HepG2 (cell line): ENCODE results near the gene TTC31. TPM values are rescaled to one million over a fixed set of nuclear protein-coding genes. Genes with fewer than 3 reads are reported as not detected.
A peak's percentile ranks its signal among the peaks of the same experiment; 100 is the strongest.

Experiments
- FIP1L1 ChIP-seq: fragments of 200-400 bp; formaldehyde crosslinking; IDR thresholded peaks from 2 replicates; pipeline ENCODE4 v1.6.1; 2018; ENCODE audit warnings: low read depth, mild to moderate bottlenecking, low read length, moderate library complexity, borderline replicate concordance; ENCODE audit not compliant: insufficient read depth
- GATA4 ChIP-seq: sonication (generic); IDR thresholded peaks from 2 replicates; pipeline ENCODE4 v1.6.1; 2016; ENCODE audit warnings: antibody characterized with exemption, low read depth, borderline replicate concordance
- GZF1 ChIP-seq: sonication (generic); formaldehyde crosslinking; IDR thresholded peaks from 2 replicates; pipeline ENCODE4 v1.5.1; 2020; ENCODE audit warnings: mild to moderate bottlenecking, missing genetic modification reagents
- SIN3B ChIP-seq: fragments of 150-350 bp; IDR thresholded peaks from 2 replicates; pipeline ENCODE4 v1.6.1; 2014; ENCODE audit warnings: low read length
- TAF15 ChIP-seq: fragments of 200-400 bp; formaldehyde crosslinking; IDR thresholded peaks from one replicate; pipeline ENCODE4 v1.6.1; 2018; ENCODE audit warnings: mild to moderate bottlenecking, low read depth, low read length; ENCODE audit not compliant: poor library complexity, severe bottlenecking
- XRCC5 ChIP-seq: fragments of 200-400 bp; formaldehyde crosslinking; optimal IDR thresholded peaks from 2 replicates; pipeline ENCODE3; 2017; ENCODE audit warnings: mild to moderate bottlenecking, low read length
- ZNF101 ChIP-seq: sonication (generic); formaldehyde crosslinking; IDR thresholded peaks from 2 replicates; pipeline ENCODE4 v1.4.0; 2020; ENCODE audit warnings: mild to moderate bottlenecking, low read depth, missing genetic modification reagents, borderline replicate concordance
- ZNF75D ChIP-seq: sonication (generic); formaldehyde crosslinking; IDR thresholded peaks from 2 replicates; pipeline ENCODE4 v1.8.1; 2023; ENCODE audit warnings: missing genetic modification reagents, mild to moderate bottlenecking, borderline replicate concordance
- ZNF773 ChIP-seq: sonication (generic); formaldehyde crosslinking; IDR thresholded peaks from 2 replicates; pipeline ENCODE4 v1.4.0; 2020; ENCODE audit warnings: missing genetic modification reagents, borderline replicate concordance
- polyA plus RNA-seq, 8 experiments: library from polyadenylated mRNA; depleted of rRNA in 3 of 8; stranded (reverse) in 7 of 8; unstranded in 1 of 8; fragments of >200 nt; fragmentation: Illumina TruSeq in 4 of 8; extraction: Trizol in 4 of 8; gene quantifications; 2 replicates each; pipeline versions ENCODE4 v1.2.1 to v1.2.3, GENCODE V29; 2011 to 2016; ENCODE audit warnings: low read depth in 4 of 8, missing spikeins in 1 of 8, mixed read lengths in 1 of 8; ENCODE audit not compliant: insufficient read depth in 1 of 8
- total RNA-seq, 5 experiments: library from RNA; depleted of rRNA; stranded (reverse); fragments of >200 nt; fragmentation: Illumina TruSeq; extraction: Trizol; gene quantifications; 2 replicates each; pipeline ENCODE4 v1.2.3, GENCODE V29; 2016; ENCODE audit warnings: low read depth in 1 of 5
- TF ChIP-seq, protein P1 (sequence below): sonication (generic); formaldehyde crosslinking; IDR thresholded peaks from 2 replicates; pipeline ENCODE4 v1.4.0; 2020; ENCODE audit warnings: missing genetic modification reagents, borderline replicate concordance
- TF ChIP-seq, protein P2 (sequence below): IDR thresholded peaks from 2 replicates; pipeline ENCODE4 v1.6.1; 2016; ENCODE audit warnings: mild to moderate bottlenecking, missing biosample characterization, missing genetic modification reagents
- TF ChIP-seq, protein P3 (sequence below): sonication (generic); formaldehyde crosslinking; conservative IDR thresholded peaks from 2 replicates; pipeline ENCODE4 v1.8.0; 2022; ENCODE audit warnings: low read depth, missing genetic modification reagents
- TF ChIP-seq, protein P4 (sequence below): sonication (generic); formaldehyde crosslinking; IDR thresholded peaks from 2 replicates; pipeline ENCODE4 v1.4.0; 2020; ENCODE audit warnings: missing genetic modification reagents
- TF ChIP-seq, protein P5 (sequence below): sonication (generic); formaldehyde crosslinking; IDR thresholded peaks from 2 replicates; pipeline ENCODE4 v1.5.0; 2020; ENCODE audit warnings: missing genetic modification reagents

TTC31 gene
- total and polyA plus RNA-seq, 2 of the 13 experiments (the other 11 are each of a cell fraction or from before 2014, with no cell fraction given) = 28.3 to 39.5 TPM

DNA sequence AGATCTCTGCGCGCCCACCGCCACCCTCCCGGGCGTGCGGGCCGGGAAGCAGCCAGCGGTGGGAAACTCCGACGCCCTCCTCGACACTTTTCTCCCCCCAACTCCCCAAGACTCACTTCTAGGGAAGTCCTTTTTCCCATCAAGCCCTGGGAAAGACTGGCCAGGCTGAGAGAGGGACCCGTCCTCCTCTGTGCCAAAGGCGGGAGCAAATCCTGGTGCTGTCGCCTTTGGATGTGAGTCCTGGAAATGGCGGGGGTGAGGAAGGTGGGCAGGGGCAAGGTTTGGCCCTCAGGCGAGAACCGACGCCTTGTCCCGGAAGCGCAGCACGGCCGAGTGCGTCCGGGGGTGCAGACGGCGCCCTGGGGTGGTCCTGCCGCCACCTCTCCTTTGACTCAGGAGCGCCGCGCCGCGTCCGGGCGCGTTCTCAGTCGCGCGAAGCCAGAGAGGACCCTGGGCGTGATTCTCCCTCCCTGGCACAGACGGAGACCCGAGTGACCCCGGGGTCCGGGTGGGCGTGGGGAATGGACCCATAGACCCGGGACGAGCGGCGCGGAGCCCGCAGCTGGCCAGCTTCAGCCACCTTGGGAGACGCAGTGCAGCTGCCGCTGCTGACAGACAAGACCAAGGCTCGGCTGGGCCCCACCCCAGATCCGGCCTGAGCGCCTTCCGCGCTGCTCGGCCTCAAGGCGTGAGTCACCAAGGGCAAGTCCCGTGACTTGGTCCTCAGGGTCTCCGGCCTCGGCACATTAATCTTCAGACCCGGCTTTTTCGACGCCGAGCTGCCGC lies 20.0 kb downstream of the TTC31 start (continued):
- TF ChIP-seq, protein P1, sequence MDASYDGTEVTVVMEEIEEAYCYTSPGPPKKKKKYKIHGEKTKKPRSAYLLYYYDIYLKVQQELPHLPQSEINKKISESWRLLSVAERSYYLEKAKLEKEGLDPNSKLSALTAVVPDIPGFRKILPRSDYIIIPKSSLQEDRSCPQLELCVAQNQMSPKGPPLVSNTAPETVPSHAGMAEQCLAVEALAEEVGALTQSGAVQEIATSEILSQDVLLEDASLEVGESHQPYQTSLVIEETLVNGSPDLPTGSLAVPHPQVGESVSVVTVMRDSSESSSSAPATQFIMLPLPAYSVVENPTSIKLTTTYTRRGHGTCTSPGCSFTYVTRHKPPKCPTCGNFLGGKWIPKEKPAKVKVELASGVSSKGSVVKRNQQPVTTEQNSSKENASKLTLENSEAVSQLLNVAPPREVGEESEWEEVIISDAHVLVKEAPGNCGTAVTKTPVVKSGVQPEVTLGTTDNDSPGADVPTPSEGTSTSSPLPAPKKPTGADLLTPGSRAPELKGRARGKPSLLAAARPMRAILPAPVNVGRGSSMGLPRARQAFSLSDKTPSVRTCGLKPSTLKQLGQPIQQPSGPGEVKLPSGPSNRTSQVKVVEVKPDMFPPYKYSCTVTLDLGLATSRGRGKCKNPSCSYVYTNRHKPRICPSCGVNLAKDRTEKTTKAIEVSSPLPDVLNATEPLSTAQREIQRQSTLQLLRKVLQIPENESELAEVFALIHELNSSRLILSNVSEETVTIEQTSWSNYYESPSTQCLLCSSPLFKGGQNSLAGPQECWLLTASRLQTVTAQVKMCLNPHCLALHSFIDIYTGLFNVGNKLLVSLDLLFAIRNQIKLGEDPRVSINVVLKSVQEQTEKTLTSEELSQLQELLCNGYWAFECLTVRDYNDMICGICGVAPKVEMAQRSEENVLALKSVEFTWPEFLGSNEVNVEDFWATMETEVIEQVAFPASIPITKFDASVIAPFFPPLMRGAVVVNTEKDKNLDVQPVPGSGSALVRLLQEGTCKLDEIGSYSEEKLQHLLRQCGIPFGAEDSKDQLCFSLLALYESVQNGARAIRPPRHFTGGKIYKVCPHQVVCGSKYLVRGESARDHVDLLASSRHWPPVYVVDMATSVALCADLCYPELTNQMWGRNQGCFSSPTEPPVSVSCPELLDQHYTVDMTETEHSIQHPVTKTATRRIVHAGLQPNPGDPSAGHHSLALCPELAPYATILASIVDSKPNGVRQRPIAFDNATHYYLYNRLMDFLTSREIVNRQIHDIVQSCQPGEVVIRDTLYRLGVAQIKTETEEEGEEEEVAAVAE (CRISPR knock-in tag) = no peak
- TF ChIP-seq SIN3B (no peak), ZNF101 (CRISPR knock-in tag) (0 out of 2 replicates have a peak, but pooled peaks have one; percentile 17), GZF1 (CRISPR knock-in tag) (no peak; the same call in 1 of the 2 replicates), FIP1L1 (no peak; the same call in 1 of the 2 replicates), ZNF75D (CRISPR knock-in tag) (no peak), ZNF773 (CRISPR knock-in tag) (peak; percentile 50; the same call in 1 of the 2 replicates), GATA4 (no peak), TAF15 (peak; percentile 81), XRCC5 (peak; percentile 18)
- TF ChIP-seq, protein P2, sequence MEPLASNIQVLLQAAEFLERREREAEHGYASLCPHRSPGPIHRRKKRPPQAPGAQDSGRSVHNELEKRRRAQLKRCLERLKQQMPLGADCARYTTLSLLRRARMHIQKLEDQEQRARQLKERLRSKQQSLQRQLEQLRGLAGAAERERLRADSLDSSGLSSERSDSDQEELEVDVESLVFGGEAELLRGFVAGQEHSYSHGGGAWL (CRISPR knock-in tag) = peak; percentile 80
- TF ChIP-seq, protein P3, sequence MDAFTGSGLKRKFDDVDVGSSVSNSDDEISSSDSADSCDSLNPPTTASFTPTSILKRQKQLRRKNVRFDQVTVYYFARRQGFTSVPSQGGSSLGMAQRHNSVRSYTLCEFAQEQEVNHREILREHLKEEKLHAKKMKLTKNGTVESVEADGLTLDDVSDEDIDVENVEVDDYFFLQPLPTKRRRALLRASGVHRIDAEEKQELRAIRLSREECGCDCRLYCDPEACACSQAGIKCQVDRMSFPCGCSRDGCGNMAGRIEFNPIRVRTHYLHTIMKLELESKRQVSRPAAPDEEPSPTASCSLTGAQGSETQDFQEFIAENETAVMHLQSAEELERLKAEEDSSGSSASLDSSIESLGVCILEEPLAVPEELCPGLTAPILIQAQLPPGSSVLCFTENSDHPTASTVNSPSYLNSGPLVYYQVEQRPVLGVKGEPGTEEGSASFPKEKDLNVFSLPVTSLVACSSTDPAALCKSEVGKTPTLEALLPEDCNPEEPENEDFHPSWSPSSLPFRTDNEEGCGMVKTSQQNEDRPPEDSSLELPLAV (CRISPR knock-in tag) = no peak
- TF ChIP-seq, protein P4, sequence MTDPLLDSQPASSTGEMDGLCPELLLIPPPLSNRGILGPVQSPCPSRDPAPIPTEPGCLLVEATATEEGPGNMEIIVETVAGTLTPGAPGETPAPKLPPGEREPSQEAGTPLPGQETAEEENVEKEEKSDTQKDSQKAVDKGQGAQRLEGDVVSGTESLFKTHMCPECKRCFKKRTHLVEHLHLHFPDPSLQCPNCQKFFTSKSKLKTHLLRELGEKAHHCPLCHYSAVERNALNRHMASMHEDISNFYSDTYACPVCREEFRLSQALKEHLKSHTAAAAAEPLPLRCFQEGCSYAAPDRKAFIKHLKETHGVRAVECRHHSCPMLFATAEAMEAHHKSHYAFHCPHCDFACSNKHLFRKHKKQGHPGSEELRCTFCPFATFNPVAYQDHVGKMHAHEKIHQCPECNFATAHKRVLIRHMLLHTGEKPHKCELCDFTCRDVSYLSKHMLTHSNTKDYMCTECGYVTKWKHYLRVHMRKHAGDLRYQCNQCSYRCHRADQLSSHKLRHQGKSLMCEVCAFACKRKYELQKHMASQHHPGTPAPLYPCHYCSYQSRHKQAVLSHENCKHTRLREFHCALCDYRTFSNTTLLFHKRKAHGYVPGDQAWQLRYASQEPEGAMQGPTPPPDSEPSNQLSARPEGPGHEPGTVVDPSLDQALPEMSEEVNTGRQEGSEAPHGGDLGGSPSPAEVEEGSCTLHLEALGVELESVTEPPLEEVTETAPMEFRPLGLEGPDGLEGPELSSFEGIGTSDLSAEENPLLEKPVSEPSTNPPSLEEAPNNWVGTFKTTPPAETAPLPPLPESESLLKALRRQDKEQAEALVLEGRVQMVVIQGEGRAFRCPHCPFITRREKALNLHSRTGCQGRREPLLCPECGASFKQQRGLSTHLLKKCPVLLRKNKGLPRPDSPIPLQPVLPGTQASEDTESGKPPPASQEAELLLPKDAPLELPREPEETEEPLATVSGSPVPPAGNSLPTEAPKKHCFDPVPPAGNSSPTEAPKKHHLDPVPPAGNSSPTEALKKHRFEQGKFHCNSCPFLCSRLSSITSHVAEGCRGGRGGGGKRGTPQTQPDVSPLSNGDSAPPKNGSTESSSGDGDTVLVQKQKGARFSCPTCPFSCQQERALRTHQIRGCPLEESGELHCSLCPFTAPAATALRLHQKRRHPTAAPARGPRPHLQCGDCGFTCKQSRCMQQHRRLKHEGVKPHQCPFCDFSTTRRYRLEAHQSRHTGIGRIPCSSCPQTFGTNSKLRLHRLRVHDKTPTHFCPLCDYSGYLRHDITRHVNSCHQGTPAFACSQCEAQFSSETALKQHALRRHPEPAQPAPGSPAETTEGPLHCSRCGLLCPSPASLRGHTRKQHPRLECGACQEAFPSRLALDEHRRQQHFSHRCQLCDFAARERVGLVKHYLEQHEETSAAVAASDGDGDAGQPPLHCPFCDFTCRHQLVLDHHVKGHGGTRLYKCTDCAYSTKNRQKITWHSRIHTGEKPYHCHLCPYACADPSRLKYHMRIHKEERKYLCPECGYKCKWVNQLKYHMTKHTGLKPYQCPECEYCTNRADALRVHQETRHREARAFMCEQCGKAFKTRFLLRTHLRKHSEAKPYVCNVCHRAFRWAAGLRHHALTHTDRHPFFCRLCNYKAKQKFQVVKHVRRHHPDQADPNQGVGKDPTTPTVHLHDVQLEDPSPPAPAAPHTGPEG (CRISPR knock-in tag) = no peak; the same call in 1 of the 2 replicates
- TF ChIP-seq, protein P5, sequence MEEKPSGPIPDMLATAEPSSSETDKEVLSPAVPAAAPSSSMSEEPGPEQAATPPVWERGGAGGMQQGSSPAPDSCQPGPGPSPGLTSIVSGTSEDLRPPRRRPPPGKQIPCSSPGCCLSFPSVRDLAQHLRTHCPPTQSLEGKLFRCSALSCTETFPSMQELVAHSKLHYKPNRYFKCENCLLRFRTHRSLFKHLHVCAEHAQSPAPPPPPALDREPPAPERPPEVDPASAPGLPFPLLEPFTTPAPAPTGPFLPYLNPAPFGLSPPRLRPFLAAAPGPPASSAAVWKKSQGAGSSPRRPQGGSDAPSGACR (CRISPR knock-in tag) = peak; percentile 99
